ENCODE results near the gene RAB3GAP2. TPM values are rescaled to one million over a fixed set of nuclear protein-coding genes. Genes with fewer than 3 reads are reported as not detected.
"Not testable (repeated sequence)": the region's sequence is repeated elsewhere in the genome, so short reads cannot be mapped to it uniquely, and the experiment has no call there.

Gene RAB3GAP2, protein sequence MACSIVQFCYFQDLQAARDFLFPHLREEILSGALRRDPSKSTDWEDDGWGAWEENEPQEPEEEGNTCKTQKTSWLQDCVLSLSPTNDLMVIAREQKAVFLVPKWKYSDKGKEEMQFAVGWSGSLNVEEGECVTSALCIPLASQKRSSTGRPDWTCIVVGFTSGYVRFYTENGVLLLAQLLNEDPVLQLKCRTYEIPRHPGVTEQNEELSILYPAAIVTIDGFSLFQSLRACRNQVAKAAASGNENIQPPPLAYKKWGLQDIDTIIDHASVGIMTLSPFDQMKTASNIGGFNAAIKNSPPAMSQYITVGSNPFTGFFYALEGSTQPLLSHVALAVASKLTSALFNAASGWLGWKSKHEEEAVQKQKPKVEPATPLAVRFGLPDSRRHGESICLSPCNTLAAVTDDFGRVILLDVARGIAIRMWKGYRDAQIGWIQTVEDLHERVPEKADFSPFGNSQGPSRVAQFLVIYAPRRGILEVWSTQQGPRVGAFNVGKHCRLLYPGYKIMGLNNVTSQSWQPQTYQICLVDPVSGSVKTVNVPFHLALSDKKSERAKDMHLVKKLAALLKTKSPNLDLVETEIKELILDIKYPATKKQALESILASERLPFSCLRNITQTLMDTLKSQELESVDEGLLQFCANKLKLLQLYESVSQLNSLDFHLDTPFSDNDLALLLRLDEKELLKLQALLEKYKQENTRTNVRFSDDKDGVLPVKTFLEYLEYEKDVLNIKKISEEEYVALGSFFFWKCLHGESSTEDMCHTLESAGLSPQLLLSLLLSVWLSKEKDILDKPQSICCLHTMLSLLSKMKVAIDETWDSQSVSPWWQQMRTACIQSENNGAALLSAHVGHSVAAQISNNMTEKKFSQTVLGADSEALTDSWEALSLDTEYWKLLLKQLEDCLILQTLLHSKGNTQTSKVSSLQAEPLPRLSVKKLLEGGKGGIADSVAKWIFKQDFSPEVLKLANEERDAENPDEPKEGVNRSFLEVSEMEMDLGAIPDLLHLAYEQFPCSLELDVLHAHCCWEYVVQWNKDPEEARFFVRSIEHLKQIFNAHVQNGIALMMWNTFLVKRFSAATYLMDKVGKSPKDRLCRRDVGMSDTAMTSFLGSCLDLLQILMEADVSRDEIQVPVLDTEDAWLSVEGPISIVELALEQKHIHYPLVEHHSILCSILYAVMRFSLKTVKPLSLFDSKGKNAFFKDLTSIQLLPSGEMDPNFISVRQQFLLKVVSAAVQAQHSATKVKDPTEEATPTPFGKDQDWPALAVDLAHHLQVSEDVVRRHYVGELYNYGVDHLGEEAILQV (N-terminal part only)
- 27.7 and 33.5 TPM in 2 replicates for total RNA-seq (2012; rRNA removed)

DNA sequence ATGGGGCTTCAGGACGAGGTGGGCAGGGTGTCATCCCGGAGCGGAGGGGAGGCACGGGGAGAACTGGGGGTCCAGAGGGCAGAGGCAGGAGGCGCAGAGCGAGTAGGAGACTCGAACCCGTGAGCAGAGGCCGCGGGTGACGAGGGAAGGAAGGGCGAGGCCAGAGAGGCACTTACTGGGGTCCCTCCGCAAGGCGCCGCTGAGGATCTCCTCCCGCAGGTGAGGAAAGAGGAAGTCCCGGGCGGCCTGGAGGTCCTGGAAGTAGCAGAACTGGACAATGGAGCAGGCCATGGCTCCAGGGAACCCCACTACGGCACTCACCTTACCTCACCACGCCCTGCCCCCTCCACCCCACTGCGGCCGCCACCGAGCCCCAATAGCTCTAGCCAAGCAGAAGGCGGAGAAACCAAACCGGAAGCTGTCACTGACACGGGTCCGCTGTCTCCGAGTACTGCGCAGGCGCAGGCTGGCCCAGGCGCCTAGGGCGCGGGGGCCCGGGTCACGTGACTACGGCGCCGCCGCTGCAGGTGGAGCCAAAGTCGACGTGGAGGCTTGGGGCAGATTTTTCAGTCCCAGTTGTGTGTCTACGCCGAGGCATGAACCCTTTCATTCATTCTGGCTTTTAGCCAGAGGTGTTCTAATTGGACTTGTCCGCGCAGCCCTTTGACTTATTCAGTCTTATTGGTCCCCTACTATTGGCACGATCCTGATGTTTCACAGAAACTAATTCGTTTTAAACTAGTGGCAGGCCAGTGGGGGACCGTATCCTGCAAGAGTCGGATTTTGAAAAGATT, at the start of gene RAB3GAP2:
TSS of gene RAB3GAP2 (minus strand) at position 407 of the 794 bp plus-strand sequence. CDS start at position 291, 116 bp downstream.
- peak within 1 kb of the TSS; percentile 87 for H3K4me2 ChIP-seq (ENCODE audit: low read length)
- H3K4me1 ChIP-seq (ENCODE audit: control insufficient read depth, insufficient read depth, low read length): peaks cover 17% of the 10 kb centered on the region
- H3K9ac ChIP-seq (ENCODE audit: low read depth, low read length): peak within 1 kb of the TSS; percentile 96
- peak within 1 kb of the TSS; percentile 91 for H3K4me3 ChIP-seq (ENCODE audit: low read length)
- no peaks in the 10 kb centered on the region for H3K9me3 ChIP-seq (replicated peaks; ENCODE audit: low read length)
- no peaks in the 10 kb centered on the region for H3K27me3 ChIP-seq (ENCODE audit: control insufficient read depth, insufficient read depth, low read length)
- peaks cover 14% of the 10 kb centered on the region for H3K36me3 ChIP-seq (ENCODE audit: insufficient read depth, low read length)

DNA sequence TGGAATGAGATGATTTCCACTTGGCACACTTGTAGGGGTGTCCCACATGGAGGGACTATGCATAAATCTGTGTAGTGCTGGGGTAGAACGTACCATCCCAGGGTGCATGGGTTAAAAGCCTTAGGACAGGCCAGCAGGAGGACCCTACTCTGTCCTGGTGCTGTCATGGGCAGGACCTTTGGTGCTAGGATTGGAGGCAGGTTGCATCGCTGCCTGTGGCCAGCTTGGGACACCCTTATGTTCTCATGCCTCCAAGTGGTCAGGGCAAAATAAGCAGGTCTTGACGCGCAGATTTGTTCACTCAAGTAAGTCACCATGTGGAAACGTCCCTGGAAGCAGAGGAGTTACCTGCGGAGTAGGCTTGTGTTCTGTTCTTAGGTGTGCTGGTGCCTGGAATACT, 49.5 kb upstream of the RAB3GAP2 start:
- no peak overlapping the region for H3K4me2 ChIP-seq (ENCODE audit: low read length)
- H3K4me1 ChIP-seq (ENCODE audit: control insufficient read depth, insufficient read depth, low read length): no peaks in the 10 kb centered on the region
- H3K36me3 ChIP-seq (ENCODE audit: insufficient read depth, low read length): no peaks in the 10 kb centered on the region
- peaks cover 12% of the 10 kb centered on the region for H3K27me3 ChIP-seq (ENCODE audit: control insufficient read depth, insufficient read depth, low read length)
- no peaks in the 10 kb centered on the region for H3K9me3 ChIP-seq (replicated peaks; ENCODE audit: low read length)
- H3K4me3 ChIP-seq (ENCODE audit: low read length): no peak overlapping the region
- H3K9ac ChIP-seq (ENCODE audit: low read depth, low read length): no peak overlapping the region

DNA sequence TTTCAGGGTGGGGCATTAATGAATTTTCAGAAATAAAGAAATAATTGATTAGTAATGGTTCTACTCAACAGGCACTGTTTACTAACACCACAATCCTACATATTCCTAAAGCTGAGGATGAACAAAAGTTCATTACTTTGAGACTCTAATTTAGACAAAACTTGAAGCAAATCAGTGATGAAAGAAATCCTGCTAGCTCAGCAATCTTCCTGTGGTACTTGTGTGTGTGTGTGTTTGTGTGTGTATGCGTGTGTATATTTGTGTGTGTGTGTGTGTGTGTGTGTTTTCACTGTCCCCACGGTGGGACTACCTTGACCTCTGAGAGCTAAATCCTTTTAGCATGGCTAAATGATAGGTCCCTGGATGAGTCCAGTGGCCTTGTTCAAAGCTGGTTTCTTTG, 48.5 kb upstream of the RAB3GAP2 start:
- H3K36me3 ChIP-seq (ENCODE audit: insufficient read depth, low read length): no peaks in the 10 kb centered on the region
- H3K9ac ChIP-seq (ENCODE audit: low read depth, low read length): no peak overlapping the region
- no peaks in the 10 kb centered on the region for H3K4me1 ChIP-seq (ENCODE audit: control insufficient read depth, insufficient read depth, low read length)
- H3K4me3 ChIP-seq (ENCODE audit: low read length): no peak overlapping the region
- no peak overlapping the region for H3K4me2 ChIP-seq (ENCODE audit: low read length)
- peaks cover 12% of the 10 kb centered on the region for H3K27me3 ChIP-seq (ENCODE audit: control insufficient read depth, insufficient read depth, low read length)
- no peaks in the 10 kb centered on the region for H3K9me3 ChIP-seq (replicated peaks; ENCODE audit: low read length)

DNA sequence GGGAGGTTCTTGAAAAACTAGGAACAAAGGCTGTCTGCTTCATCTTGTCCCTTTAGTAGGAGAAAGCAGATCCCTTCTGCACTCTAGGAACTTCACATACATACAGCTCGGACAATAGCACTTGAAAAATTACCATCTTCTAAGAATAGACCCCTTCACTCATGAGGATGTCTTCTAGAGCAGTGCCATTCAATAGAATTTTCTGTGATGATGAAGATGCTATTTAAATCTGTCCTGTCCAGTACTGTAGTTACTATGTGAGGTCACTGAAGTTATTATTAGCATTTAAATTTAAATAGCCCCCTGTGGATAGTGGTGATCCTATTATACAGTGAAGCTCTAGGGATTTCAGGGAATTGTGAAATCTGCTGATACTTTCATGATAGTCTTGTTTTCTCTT, 46.4 kb upstream of the RAB3GAP2 start:
- Histone ChIP-seq H3K9ac (ENCODE audit: low read depth, low read length) (no peak overlapping the region), H3K9me3 (replicated peaks; ENCODE audit: low read length) (no peaks in the 10 kb centered on the region), H3K4me2 (ENCODE audit: low read length) (no peak overlapping the region), H3K27me3 (ENCODE audit: control insufficient read depth, insufficient read depth, low read length) (peaks cover 14% of the 10 kb centered on the region), H3K4me1 (ENCODE audit: control insufficient read depth, insufficient read depth, low read length) (no peaks in the 10 kb centered on the region), H3K36me3 (ENCODE audit: insufficient read depth, low read length) (no peaks in the 10 kb centered on the region), H3K4me3 (ENCODE audit: low read length) (no peak overlapping the region)

DNA sequence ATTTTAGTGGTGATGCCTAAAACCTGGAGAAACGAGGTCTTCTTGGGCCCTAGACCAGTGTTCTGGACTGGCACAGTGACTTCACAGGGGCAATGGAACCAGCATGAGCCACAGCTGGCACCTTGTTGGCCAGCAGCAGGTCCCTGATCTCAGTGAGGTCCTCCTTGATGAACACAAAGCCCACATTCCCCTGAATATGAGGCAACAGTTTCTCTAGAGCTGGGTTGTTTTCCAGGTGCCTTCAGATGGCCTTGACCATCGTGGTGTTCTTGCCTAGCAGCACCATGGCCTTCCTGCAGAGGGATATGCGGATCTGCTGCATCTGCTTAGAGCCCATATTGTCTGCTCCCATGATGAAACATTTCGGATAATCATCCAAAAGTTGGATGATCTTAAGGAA, 44.9 kb upstream of the RAB3GAP2 start:
- H3K4me3 ChIP-seq (ENCODE audit: low read length): no peak overlapping the region
- H3K4me2 ChIP-seq (ENCODE audit: low read length): no peak overlapping the region
- no peaks in the 10 kb centered on the region for H3K36me3 ChIP-seq (ENCODE audit: insufficient read depth, low read length)
- peaks cover 10% of the 10 kb centered on the region for H3K27me3 ChIP-seq (ENCODE audit: control insufficient read depth, insufficient read depth, low read length)
- no peaks in the 10 kb centered on the region for H3K4me1 ChIP-seq (ENCODE audit: control insufficient read depth, insufficient read depth, low read length)
- no peaks in the 10 kb centered on the region for H3K9me3 ChIP-seq (replicated peaks; ENCODE audit: low read length)
- H3K9ac ChIP-seq (ENCODE audit: low read depth, low read length): no peak overlapping the region

DNA sequence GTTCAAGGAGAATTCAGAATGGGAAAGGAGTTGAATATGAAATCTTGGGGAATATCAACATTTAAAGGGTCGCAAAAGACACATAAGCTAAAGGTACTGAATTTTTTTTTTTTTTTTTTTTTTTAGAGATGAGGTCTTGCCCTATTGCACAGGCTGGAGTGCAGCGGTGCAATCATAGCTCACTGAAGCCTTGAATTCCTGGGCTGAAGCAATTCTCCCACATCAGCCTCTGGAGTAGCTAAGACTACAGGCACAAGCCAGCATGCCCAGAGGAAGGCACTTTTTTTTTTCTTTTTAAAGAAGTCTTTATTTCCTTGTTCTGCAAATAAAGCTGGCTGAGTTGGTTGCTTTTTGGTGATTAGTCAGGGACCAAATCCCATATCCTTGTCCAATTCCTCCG, 44.1 kb upstream of the RAB3GAP2 start:
- Histone ChIP-seq H3K9me3 (replicated peaks; ENCODE audit: low read length) (no peaks in the 10 kb centered on the region), H3K4me2 (ENCODE audit: low read length) (no peak overlapping the region), H3K36me3 (ENCODE audit: insufficient read depth, low read length) (no peaks in the 10 kb centered on the region), H3K4me3 (ENCODE audit: low read length) (no peak overlapping the region), H3K9ac (ENCODE audit: low read depth, low read length) (no peak overlapping the region), H3K4me1 (ENCODE audit: control insufficient read depth, insufficient read depth, low read length) (no peaks in the 10 kb centered on the region), H3K27me3 (ENCODE audit: control insufficient read depth, insufficient read depth, low read length) (peaks cover 7% of the 10 kb centered on the region)

DNA sequence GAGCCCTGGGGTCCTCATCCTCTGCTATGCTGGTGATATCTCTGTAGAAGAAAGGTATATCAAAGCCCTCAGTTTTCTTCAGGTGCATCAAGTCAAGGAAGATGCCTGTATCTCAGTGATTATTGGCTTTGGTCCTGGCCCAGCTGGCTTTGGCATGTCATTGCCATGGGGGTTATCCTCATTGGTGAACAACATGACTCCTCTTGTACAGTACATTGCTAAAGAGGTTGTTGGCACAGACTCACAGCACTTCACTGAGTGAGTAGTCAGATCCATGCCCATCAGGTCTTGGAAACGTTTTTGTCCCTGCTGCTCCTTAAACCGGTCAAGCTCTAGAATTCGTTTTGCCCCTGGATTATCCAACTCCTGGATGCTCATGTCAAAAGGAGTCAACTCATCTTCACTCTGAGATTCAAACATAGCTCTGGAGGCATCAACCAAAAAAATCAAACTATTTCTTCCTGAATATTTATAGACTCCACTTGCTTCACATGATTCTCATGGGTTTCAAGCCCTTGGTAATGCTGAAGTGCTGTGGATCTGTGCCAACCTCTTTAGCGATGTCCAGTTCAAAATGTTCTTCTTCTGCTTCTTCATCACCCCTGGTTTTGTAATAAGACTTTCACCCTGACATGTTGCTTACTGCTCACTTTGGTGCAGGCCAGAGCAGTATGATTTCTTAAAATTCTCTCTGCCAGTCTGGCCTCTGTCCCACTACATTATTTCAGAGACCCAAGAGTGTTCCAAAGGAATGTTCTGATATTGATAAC, 43.0 kb upstream of the RAB3GAP2 start:
- Histone ChIP-seq H3K9me3 (replicated peaks; ENCODE audit: low read length) (no peaks in the 10 kb centered on the region), H3K36me3 (ENCODE audit: insufficient read depth, low read length) (no peaks in the 10 kb centered on the region)

DNA sequence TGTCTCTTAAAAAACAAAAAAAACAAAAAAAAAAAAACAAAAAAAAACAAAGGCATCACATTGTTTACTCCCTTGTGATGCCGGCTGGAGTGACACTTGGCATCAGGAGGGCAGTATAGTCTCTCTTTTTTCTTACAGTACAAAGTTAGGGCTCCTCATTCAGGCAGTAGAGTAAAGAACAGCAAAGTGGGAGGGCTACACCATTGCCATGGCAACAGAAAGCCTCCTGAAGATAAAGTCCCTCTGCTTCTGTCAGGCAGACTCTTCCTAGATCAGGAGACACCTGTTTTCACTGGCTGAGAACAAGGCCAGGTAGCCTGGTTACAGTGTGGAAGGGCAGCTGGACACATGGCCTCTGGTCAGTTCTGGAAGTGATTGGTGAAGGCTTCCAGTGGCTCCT, 41.3 kb upstream of the RAB3GAP2 start:
- Histone ChIP-seq H3K9me3 (replicated peaks; ENCODE audit: low read length) (no peaks in the 10 kb centered on the region), H3K36me3 (ENCODE audit: insufficient read depth, low read length) (no peaks in the 10 kb centered on the region), H3K4me1 (ENCODE audit: control insufficient read depth, insufficient read depth, low read length) (no peaks in the 10 kb centered on the region), H3K4me2 (ENCODE audit: low read length) (no peak overlapping the region), H3K27me3 (ENCODE audit: control insufficient read depth, insufficient read depth, low read length) (peaks cover 7% of the 10 kb centered on the region), H3K4me3 (ENCODE audit: low read length) (no peak overlapping the region), H3K9ac (ENCODE audit: low read depth, low read length) (no peak overlapping the region)

More for the DNA sequence above, 43.0 kb upstream of the RAB3GAP2 start:
- H3K4me1 ChIP-seq (ENCODE audit: control insufficient read depth, insufficient read depth, low read length): no peaks in the 10 kb centered on the region
- H3K4me2 ChIP-seq (ENCODE audit: low read length): no peak overlapping the region
- peaks cover 7% of the 10 kb centered on the region for H3K27me3 ChIP-seq (ENCODE audit: control insufficient read depth, insufficient read depth, low read length)
- H3K9ac ChIP-seq (ENCODE audit: low read depth, low read length): no peak overlapping the region
- H3K4me3 ChIP-seq (ENCODE audit: low read length): no peak overlapping the region

DNA sequence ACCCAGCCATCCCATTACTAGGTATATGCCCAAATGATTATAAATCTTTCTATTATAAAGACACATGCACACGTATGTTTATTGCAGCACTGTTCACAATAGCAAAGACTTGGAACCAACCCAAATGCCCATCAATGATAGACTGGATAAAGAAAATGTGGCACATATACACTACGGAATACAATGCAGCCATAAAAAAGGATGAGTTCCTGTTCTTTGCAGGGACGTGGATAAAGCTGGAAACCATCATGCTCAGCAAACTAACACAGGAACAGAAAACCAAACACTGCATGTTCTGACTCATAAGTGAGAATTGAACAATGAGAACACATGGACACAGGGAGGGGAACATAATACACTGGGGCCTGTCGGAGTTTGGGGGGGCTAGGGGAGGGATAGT, 37.9 kb upstream of the RAB3GAP2 start:
- H3K36me3 ChIP-seq (ENCODE audit: insufficient read depth, low read length); H3K4me1 ChIP-seq (ENCODE audit: control insufficient read depth, insufficient read depth, low read length); H3K4me2 ChIP-seq (ENCODE audit: low read length); H3K9ac ChIP-seq (ENCODE audit: low read depth, low read length); H3K27me3 ChIP-seq (ENCODE audit: control insufficient read depth, insufficient read depth, low read length); H3K9me3 ChIP-seq (replicated peaks; ENCODE audit: low read length); H3K4me3 ChIP-seq (ENCODE audit: low read length): not testable (repeated sequence)

DNA sequence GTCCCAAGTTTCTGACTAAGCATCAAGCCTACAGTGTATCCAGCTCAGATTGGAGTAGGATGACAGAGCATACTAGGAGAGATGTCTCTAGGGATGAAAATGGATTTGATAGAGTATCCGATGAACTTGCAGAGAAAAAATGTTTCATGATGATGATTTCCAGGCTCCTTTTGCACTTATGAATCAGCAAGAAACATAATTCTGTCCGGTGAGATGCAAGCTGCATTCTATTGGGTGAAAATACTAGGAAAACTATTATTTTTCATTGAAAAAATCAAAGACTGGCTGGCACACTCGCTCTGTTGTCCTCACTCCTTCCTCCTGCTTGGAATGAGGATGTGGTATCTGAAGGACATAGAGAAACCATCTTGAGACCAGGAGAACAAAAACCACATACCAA, 35.4 kb upstream of the RAB3GAP2 start:
- Histone ChIP-seq H3K4me1 (ENCODE audit: control insufficient read depth, insufficient read depth, low read length) (no peaks in the 10 kb centered on the region), H3K36me3 (ENCODE audit: insufficient read depth, low read length) (no peaks in the 10 kb centered on the region), H3K4me2 (ENCODE audit: low read length) (no peak overlapping the region), H3K27me3 (ENCODE audit: control insufficient read depth, insufficient read depth, low read length) (no peaks in the 10 kb centered on the region), H3K9ac (ENCODE audit: low read depth, low read length) (no peak overlapping the region), H3K4me3 (ENCODE audit: low read length) (no peak overlapping the region), H3K9me3 (replicated peaks; ENCODE audit: low read length) (no peaks in the 10 kb centered on the region)

All from skeletal muscle satellite cell (primary cell).